CD4-positive, alpha-beta T cell treated with Interleukin-2 at 100 ng/mL for 4 hours (primary cell): Measurements from ENCODE around the gene SLC37A1.

Experiments
- DNase-seq: peaks from one replicate; pipeline ENCODE4 v3.0.0-alpha.2; 2020; ENCODE audit warnings: low spot score

Gene SLC37A1

DNA sequence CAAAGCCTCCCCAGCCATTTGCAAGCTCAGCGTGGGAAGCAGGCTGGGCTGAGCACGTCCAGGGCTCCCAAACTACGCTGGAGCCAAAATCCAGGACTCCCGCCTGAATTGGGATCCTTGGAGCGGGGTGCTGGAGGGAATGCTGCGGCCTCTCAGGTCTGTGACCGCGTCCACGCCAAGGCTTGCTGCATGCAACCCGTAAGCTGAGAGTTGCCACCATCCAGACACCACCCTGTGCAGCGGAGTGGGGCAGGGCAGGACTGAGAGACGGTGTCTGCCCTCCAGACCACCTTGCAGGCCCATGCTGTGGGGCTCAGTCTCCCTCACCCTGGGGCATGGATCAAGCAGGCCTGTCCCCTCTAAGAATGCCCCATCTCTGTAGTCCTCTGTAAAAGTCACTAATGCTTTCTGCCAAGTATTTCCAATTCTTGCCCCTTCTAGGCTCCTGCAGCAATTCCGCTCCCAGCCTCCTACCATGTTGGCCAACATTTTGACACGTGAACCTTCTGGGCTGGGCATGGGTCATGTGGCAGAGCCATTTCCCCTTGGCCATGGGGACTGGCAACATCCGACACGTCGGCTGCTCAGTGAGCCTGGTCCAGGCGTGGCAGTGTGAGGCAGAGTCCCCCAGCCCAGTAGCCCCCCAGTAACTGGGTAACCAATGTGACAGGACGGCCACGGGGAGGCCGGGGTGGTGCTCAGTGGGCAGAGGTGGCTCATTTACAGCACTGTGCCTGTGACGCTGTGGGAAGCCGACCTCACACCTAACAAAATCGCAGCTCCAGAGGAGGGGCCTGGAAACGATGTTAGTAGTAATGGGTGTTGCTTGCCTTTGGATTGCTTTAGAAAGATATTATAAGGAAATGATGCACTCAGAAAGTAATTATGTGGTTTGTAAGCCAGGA, 81.9 kb downstream of the SLC37A1 start:
- no peak for DNase-seq

DNA sequence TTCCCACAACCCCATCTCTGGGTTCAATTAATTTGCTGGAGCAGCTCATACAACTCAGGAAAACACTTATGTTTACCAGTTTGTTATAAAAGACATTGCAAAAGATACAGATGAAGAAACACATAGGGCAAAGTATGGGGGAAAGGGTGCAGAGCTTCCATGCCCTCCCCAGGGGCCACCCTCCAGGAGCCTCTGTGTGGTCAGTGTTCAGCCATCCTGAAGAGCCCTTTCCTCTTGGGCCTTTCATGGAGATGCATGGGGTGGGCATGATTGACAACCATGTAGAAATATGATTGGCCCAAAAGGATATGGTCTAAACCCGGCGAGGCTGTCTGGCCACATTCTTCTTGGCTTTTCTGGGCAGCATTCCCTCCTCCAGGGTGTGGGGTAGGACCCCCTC, 83.0 kb downstream of the SLC37A1 start:
- no peak for DNase-seq

DNA sequence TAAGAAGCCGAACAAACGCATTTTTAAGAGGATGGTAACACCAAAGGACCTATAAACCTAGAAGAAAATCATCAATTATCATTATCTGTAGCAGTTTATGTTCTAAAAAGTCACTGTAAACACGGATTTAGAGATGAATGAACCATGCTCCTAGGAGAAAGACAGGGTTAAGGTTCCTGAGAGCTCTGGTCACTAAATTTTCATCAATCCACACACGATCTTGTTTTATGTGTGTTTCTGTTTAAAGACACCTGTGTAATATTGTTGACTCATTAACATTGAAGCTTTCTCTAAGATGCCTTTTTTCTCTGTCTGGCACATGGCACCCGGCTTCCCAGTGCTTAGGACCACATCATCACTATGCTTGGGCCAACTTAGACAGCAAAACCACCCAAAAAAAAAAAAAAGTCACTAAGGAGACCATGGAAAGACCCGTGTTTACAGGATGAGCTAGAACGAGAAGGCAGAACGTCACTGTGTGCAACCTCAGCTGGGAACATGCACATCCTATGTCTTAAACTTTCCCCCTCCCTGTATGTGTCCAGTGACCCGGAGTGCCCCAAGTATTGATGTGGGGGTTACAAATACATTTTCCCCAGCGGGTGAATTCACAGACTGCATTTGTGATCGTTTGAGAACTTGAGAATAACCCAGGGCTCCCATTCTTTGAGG, 84.0 kb downstream of the SLC37A1 start:
- no peak for DNase-seq

DNA sequence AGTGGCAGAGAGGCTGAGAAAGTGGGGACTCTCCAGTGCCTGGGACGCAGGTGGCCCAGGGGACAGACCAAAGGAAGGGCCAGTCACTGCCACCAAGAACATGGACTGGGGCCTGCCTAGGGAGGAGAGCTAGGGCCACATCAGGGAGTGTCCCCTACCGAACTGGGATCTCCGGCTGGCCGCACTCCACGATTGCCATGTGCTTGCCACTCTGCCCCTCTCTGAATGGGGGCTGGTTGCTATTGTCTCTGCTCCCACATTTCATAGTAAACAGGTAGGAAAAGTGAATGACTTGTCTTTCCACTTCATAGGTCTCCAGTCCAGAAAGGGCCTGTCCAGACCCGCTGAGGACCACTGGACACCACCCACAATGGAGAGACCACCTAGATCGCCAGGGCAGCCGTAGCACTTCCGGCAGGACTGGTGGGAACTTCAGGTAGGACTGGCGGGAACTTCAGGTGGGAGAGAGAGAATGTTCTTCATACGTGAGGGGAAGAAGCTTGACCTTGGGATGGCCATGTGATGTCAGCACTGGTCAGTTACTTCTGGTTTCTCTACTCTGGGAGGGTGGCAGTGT, 84.6 kb downstream of the SLC37A1 start:
- no peak for DNase-seq

DNA sequence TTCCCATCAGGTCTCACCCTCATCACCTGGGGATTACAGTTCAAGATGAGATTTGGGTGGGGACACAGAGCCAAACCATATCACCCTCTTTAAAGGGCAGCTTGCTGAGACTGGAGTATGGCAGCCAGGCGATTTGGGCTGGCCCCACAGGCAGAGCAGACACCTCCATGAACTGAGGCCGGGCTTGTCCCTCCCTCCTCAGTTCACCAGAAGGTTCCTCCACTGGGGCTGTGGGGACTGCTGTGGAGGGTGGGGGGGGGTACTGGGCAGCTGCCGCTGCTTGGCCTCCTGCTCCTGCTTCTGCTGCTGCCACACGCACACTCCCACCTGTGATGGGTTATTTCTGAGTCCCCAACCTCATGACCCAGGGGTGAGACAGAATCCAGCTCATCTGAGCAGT, 85.8 kb downstream of the SLC37A1 start:
- DNase-seq, result no peak

DNA sequence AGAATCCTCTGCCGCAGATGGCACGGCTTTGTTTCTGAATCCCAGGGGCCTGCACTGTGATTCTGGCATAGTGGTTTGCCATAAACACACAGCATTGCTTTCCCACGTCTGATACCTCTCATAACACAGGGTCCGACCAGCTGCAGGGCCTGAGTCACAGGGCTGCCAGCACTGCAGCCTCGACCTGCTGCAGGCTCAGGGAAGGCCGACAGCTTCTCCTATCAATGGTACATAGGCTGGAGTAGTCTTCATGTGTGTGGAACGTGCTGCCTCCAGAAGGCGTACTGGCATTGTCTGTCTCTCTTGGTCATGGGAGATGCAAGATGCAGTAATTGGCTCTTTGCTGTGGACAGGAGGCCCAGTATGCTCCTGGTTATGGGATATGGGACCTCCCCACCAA, 86.3 kb downstream of the SLC37A1 start:
- no peak for DNase-seq

DNA sequence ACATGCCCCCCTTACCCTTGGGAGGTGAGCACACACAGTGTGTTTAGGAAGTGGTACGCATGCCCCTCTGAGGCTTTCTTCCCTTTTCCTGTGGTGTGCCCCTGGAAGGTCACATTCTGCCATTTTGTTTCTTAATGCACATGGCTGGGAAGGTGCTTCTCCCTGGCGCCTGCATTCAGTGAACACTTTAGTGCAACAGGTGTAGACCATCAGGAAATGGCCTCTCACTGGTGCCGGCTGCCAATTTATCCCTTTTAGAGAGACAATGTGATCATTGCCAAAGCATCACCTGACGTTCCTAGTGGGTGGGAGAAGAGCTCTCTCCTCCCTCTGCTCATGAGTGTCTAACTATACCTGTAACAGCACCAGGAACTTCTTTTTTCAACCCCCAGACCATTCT, 88.0 kb downstream of the SLC37A1 start:
- DNase-seq, result no peak

DNA sequence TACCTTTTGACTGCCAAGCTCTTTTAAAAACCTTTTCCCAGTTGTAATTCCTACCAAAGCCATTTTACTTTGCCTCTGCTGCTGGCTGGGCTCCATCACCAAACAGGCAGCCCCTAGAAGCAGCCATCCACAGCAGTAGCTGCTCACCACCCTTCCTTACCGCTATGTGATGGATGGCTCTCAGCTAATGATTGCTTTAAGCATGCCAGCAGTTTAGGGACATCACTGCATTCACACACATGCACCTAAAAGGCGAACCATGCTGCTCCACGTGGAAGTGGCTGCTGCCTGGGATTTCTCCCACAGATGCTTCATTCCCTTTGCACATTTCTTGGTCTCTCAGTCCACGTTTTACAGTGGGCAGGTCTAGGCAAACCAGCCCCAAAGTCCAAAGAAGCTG, 93.5 kb downstream of the SLC37A1 start:
- no peak for DNase-seq

DNA sequence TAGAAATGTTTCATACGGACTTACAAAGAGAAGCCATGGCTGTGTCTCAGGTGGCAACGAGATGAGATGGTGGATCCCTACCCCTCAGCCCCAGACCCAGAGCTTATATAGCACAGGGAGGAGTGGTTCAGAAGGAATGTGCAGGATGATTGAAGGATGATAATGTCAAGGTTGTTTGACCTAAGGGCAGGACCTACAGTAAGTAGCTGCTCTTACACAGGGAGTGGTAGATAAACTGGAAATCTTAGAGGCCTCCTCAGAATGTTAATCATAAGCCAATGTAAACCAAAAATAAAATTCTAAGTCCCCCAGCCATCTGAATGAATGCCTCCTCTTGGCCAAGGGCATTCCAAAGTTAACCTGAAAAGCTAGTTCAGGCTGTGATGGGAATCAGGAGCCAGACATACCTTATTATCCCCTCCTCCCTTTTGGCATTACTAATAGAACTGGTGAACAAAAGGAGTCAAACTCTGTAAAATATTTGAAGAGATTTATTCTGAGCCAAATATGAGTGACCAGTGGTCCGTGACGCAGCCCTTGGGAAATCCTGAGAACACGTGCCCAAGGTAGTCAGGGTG, 94.0 kb downstream of the SLC37A1 start:
- no peak for DNase-seq

DNA sequence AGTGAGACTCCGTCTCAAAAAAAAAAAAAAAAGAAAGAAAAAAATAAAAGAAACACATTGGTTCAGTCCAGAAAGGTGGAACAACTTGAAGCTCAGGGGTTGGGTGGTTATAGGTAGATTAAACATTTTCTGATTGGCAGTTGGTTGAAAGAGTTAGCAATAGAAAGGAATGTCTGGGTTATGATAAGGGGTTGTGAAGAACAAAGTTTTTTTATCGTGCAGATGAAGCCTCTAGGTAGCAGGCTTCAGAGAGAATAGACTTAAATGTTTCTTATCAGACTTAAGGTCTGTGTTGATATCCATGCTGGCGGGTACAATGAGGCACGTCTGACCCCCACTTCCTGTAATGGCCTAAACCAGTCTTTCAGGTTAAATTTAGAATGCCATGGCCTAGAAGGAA, 94.8 kb downstream of the SLC37A1 start:
- DNase-seq, result no peak

DNA sequence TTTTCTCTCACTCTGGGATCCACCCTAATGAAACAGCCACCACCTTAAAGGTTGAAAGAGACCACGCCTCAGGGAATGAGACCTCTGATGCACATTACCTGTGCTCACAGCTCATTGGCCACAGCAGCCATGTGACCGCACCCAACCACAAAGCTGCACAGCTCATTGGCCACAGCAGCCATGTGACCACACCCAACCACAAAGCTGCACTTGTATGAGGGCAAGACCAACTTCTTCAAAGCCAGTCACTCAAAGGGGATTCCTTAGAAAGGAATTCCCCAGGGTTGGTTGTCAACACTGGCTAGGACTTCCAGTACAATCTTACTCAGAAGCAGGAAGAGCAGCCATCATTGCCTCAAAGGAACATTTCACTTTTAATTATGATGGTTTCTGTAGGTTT, 96.2 kb downstream of the SLC37A1 start:
- DNase-seq, result peak; percentile 54

DNA sequence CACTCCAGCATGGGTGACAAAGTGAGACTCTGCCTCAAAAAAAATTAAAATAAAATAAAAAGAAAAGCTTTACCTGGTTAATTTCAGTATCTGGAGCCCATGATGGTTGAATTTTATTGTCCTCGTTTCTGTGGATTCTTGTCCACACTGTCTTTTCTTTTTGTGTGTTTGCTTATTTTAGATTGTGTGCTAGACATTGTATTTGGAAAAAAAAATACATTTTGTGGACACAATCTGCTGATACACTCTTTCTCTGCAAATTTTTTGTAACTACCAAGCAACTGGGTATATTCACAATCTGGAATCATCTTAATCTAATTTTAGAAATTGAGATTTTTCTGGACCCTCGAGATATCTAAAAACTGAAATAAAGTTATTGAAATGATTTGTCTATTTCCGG, 98.2 kb downstream of the SLC37A1 start:
- DNase-seq, result no peak

DNA sequence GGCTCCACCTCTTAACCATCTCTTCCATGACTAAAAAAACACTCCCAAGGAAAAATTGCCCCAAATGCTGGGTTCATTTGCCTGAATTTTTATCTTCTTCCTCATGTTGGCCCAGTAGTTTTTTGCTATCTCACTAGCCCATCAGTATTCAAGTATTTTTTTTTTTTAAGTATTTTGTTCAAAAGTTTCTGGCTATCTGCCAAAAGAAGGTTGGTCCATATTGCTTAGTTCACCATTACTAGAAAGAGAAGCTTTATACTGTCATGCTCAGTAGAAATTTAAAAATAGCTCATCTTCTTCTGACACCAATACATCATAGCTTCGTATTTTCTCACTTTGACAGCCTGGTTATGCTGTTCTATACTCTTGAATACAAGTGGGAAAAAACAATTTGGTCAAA, 98.7 kb downstream of the SLC37A1 start:
- no peak for DNase-seq

DNA sequence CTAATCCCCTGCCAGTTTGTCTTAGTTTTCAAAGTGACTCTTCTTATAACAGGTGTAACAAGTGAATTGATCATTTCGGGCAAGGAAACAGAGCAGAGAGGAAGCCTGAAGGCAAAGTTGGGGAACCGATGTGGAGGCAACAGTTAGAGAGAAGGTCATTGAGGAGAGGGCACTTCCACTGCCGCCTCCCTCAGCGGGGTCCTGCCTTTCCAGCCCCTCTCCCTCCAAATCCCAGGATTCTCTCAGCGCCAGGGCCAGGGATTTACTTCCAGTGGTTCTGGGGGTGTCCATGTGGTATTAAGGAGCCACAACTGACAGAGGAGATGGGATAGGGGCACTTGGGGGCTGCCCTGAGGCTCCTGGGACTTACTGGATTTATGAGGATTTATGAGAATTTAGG, 100.1 kb downstream of the SLC37A1 start:
- no peak for DNase-seq

DNA sequence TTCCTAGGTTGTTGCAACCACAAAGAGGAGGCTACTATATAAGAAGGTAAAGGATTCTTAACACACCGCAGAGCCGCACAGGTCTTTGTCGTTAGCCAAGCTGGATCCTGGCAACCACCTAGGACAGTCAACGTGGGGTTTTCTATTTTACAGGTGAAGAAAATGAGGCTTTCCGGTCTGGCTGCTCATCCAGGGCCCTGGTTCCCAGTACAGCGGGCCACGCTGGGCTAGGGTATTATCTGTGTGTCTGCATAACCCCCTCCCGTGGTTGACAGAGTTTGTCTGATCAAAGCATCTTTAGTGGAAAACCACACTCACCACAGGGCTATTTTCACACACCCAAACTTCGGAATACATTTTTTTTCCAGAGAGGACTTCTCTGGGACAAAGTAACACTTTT, 100.7 kb downstream of the SLC37A1 start:
- DNase-seq, result peak; percentile 58

DNA sequence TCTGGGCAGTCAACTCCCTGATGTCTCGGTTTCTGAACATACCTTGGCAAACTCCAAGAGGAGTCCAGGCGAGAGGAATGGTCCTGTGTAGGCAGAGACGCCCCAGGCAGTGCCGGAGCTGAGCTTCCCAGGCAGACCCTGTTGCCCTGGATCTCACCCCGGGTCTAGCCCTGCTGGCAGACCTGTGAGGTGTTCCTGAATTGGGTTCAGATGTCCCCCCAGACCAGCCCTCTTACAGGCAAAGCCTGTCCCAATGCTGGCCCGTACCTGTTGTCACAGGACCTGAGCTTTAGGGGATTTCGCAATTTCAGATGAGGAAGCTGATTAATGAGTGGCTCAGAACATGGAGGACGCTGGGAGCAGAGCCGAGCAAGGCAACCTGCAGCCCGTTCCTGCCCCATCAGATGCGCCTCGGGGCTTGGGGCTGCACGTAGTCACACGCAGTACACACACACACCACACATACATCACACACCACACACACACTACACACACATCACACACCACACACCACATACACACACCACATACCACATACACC, 101.2 kb downstream of the SLC37A1 start:
- DNase-seq, result peak; percentile 66

DNA sequence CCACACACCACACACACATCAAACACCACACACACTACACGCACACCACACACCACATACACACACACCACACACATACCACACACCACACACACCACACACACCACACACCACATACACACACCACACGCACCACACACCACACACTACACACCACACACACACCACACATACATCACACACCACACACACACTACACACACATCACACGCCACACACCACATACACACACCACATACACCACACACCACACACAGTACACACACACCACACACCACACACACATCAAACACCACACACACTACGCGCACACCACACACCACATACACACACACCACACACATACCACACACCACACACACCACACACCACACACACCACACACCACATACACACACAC, 101.7 kb downstream of the SLC37A1 start:
- DNase-seq, result peak; percentile 13

DNA sequence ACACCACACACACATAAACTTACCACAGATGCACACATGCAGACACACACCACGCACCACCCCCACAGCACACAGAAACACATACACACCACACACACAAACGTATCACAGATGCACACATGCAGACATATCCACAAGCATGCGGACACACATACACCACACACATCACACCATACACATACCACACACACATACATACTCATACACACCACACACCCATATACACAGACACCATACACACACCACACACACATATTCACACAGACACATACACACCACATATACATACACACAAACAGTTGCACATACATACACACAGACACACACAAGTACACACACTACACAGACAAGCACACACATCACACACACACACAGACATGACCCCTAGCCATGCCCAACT, 102.3 kb downstream of the SLC37A1 start:
- DNase-seq, result no peak

DNA sequence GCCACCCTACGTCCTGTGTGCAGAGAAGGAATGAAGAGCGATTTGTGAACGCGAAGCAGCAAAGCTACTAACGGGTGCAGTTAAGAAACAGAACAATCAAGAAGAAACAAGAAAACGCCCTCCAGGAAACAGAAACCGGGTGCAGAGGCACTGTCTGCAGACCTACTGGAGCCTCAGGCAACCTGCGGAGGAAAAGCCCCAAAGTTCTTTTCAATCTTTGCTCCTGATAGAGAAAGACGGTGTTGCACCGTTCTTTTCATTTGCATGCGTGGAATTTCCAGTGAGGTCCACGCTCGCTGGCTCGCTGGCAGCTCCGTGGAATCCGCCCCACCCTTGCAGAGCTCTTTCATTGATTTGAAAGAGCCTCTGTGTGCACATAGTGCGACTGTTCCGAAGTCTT, 102.8 kb downstream of the SLC37A1 start:
- DNase-seq, result peak; percentile 39

DNA sequence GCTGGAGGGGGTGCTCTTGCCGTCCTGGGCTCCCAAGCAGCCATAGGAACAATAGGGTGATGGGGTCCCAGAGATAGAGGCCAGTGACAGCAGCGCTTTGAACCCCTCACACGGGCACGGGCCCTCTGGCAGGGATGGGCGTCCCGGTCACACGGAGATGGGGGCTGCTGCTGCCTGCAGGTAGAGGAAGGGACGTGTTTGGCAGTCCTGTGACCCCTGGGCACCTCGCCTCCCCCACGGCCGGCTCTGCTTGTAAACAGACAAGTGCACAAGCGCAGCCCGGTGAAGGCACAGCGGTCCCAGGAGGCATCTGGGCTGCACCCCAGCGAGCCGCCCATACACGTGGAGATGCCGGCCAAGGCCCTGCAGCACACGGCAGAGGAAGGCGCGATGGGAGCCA, 103.3 kb downstream of the SLC37A1 start:
- DNase-seq, result no peak

DNA sequence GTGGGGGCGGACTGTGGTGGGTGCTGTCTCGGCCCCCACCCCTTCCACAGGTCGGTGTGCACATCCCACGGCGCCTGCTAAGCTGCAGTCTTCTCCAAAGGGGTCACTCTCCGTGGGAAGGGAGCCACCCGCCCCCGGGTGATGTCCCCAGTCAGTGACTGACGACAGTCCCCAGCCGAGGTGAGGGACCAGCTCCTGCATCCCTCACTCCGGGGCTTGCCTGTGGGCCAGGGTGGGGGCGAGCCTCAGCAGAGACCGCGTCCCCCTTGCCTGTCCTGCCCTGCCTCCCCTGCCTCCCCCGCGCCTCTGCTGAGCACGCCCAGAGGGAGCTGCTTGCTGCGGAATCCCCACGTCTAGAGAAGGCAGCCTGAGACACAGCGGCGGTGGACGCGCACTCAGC, 103.8 kb downstream of the SLC37A1 start:
- no peak for DNase-seq

DNA sequence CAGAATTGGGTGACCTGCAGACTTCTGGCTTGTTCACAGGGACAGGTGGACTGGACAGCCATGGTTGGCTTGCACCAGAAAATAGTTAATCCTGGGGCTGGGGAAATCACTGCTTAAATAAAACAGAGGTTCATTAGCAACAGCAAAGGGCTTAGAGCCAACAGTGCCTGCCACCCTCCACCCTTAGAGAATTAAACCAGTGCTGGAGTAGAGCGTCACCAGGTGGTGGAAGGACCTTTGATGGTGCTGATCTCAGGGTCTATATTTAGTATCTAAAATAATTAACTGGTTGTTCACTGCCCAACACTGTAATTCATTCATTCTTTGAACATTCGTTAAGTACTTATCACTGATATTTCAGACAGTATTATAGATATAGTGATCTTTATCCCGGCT, 105.1 kb downstream of the SLC37A1 start:
- DNase-seq, result no peak

DNA sequence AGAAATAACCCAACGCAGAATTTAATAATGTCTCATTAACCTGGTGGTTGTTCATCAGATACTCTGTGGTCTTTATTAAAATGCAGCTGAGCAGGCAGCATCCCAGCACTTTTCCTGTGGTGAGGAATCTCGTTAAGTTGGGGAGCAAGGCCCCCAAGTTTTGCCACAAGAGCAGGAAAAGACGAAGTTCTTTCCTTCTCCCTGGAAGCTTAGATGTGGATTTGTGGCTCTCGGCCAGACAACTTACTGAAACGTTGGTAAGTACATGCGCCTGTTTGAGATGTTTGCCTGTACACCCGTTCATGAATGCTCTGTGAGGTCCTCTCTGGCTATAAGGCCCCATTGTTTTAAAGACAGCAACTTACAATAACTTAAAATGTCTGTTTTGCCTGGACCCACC, 105.5 kb downstream of the SLC37A1 start:
- no peak for DNase-seq
